HG03460 (cell line): Measurements from ENCODE around the gene ITFG1.
A peak's percentile ranks its signal among the peaks of the same experiment; 100 is the strongest.
"Not testable (repeated sequence)": the region's sequence is repeated elsewhere in the genome, so short reads cannot be mapped to it uniquely, and the experiment has no call there.

Experiments
- ATAC-seq: cut with Tn5 transposase; IDR thresholded peaks from one replicate; pipeline ENCODE4 v1.9.1; 2021; ENCODE audit not compliant: unreplicated experiment

The ITFG1 gene

DNA sequence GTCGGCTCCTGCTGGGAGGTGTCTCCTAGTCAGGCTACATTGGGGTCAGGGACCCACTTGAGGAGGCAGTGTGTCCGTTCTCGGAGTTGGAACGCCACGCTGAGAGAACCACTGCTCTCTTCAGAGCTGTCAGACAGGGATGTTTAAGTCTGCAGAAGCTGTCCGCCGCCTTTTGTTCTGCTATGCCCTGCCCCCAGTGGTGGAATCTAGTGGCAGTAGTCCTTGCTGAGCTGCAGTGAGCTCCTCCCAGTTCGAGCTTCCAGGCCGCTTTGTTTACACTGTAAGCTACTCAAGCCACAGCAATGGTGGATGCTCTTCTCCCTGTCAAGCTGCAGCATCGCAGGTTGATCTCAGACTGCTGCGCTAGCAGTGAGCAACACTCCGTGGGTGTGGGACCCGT, 36.0 kb downstream of the ITFG1 start:
- no peak for ATAC-seq

DNA sequence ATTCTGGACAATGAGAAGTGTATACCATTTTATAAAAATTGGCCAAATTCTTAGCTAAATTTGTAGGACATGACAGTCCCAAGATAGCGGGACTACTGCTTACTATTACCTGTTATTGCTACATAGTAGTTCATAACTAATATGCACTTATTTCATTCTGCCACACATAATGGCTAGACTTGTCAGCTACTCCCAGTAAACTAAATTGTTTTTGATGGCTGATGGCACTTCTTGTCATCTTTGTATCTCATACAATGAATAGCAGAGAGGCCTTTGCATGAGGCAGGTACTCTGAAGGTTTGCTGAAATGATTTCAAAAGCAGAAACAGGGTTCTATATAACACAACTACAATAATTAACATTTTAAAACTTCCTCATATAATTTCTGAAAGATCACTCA, 44.0 kb downstream of the ITFG1 start:
- ATAC-seq = no peak

- ATAC-seq = no peak
Measured at GRCh38 chr16:47413041-47413440, 47.8 kb downstream of the ITFG1 start.

- ATAC-seq = no peak
Measured at GRCh38 chr16:47408491-47408890, 52.4 kb downstream of the ITFG1 start.

DNA sequence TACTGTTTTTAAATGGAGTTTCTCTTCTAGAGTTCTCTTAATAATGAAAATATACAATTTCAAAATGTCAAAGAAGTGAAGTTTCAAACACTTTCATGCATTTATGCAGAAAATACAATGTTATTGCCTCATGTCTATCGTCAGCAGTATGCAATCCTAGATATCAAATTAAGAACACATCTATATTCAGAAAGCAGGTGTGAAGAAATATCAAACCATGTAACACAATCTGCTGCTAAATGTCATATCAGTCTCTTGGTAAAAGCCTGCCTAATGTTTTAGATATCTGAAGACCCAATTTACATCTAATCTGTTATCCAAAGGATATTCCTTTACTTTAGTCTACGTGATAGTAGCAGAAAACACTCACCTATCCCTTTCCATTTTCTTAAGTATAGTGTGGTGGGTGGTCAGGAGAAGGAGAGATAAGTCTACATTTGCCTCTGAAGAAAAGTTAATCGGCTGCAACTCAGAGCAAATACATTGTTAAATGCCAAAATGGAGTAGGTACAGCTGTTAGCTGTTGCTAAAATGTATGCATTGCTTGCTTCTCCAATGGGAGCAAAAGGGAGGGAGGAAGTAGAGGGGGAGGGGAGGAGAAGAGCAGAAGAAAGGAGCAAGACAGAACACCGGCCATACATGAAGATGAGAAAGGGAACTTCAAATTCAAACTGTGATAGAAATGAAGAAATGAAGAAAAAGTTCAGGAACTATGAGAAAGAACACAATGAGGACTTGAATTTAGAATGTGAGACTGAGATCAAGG, 64.9 kb downstream of the ITFG1 start:
- no peak for ATAC-seq

DNA sequence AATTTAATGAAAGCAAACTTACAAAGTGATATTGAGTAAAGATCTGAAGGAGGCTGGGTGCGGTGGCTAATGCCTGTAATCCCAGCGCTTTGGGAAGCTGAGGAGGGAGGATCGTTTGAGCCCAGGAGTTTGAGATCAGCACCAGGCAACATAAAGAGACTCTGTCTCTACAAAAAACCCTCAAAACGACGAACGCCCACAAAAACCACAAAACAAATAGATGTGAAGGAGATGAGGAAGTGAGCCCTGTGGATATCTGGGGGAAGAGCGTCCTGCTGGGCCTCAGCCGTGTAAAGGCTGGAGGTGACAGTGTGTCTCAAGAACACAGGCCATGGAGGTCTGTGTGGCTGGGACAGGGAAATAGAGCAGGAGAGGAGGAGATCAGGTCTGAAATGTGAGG, 68.8 kb downstream of the ITFG1 start:
- peak; percentile 86 for ATAC-seq

DNA sequence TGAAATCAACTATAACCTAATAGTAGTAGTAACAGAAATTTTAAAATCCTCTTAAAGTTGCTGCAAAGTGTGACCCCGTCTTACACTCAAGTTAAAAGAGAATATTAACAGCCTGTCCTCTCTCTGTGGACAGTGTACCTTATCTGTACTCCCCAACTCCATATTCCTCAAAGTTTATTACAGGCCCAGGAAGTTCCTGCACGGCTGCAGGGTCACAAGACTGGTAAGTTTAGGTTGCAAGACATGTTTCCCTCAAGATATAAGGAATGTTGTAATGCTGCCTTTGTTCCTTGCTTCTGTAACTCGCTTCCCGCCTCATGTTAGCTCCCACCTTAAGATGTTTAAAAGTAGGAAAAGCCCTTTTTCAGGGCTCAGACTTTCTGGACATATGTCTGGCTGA, 72.2 kb downstream of the ITFG1 start:
- ATAC-seq = no peak

DNA sequence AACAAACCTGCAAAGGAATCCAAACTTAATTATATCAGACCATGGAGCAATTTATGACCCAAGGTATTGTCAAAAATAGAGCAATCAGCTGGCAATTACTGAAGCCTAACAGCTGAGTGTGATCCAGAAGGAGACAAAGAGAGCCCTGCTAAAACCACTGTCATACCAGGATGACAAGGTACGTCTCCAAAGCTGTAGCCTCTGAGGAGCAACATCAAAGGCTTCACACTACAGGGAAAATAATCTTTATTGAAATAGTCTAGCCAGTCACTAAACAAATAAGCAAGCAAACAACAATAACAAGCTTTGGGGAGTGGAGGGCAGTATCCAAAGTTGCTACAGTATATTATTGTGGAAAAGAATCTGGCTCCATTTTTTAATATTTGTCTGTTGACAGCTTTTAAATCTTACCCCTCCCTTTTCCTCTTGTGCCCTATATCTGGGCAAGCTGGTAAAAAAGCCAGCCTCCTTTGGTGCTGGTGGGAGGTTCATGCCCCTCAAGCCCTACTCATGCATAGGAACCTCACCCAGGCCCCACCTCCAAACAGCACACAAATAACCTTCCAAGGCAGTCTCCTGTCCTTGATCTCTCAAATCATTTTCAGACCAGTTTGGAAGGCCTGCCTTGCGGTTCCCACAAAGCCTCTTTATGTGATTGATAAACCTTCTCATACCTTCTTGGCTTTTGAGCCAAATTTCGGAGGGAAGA, 73.7 kb downstream of the ITFG1 start:
- no peak for ATAC-seq

GRCh38 chr16:47386201-47386718, 74.6 kb downstream of the ITFG1 start:
- ATAC-seq = no peak

- ATAC-seq = no peak
Measured at GRCh38 chr16:47382362-47382761, 78.5 kb downstream of the ITFG1 start.

DNA sequence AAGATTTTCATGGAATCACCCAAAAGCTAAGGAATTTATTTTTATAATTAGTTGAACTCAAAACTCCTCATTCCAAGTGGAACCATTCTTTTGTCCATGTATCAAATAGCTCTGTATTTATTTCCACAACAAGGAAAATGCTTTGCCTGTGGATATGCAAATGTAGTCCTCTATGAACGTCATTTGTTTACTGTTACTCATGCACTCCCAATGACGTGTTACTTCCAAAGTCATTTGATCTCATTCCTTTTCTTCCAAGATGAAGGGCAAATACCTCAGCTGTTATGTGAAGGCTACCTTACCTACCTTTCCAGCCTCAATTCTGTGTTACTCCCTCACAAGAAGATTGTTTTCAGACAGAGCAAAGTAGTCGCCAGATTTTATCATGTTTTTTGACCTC, 83.7 kb downstream of the ITFG1 start:
- ATAC-seq = no peak

DNA sequence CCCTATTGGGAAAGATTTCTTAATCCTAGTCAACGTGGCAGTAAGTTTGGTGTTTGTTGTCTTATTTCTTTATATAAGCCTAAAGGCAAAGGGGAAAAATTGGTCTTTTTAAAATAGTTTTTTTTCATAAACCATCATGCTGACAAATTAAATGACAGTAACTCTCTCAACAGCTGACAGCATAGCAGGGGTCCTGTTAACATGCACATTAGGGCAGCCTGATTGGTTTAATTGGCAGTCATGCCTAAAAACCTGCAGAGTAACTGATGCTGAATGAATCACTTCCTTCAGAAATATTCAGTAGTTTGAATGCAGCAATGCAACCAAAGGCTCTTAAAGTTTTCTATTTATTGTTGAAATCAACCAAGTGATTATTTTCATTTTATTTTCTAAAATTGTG, 85.4 kb downstream of the ITFG1 start:
- ATAC-seq = no peak

DNA sequence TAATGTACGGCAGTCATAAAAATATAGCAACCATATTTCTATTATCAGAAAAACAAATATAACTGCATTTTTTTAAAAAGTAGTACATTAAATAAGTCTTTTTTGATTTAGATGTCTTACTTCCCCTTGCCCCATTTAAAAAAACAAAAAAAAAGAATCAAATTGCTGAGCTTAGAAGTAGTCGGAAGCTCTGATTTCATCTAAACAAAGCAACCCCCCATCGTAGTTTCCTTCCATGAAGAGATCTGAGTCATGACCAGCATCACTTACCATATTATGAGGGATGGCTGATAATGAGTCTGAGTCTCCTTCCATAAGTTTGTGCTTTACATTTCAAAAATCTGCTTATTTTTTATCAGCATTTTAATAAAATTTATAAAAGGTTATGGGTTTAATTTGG, 86.2 kb downstream of the ITFG1 start:
- ATAC-seq = no peak

DNA sequence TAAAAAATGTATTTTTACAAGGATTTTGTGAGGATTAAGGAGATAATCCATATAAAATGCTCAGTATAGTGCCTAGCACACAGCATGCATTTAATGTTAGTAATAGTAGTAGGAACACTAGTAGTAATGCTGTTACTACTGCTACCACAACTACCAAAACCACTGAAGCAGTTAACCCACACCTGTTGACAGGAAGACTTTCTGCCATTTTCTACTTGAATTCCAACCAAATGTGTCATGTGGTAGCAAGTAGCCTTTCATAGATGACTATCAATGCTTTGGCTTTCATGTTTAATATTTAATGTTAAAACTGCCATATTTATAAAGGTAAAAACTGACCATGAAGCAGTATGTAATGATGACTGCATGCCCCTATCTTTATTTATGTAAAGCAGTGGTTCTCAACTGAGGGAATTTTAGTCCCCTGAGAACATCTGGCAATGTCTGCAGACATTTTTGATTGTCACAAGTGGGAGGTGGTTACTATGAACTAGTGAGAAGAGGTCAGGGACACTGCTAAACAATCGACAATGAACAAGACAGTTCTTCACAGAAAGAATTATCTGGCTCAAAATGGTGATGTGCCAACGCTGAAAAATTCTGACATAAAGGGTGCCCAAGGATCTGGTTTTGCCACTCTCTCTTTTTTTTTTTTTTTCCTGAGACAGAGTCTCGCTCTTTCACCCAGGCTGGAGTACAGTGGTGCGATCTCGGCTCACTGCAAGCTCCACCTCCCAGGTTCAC, 89.4 kb downstream of the ITFG1 start:
- no peak for ATAC-seq

- ATAC-seq = no peak
Measured at GRCh38 chr16:47370536-47370935, 90.3 kb downstream of the ITFG1 start.

GRCh38 chr16:47366228-47366627, 94.6 kb downstream of the ITFG1 start:
- ATAC-seq = no peak

- ATAC-seq = no peak
Measured at GRCh38 chr16:47363761-47364160, 97.1 kb downstream of the ITFG1 start.

GRCh38 chr16:47359478-47359877, 101.4 kb downstream of the ITFG1 start:
- ATAC-seq = no peak

- ATAC-seq = no peak
Measured at GRCh38 chr16:47358816-47359215, 102.0 kb downstream of the ITFG1 start.

DNA sequence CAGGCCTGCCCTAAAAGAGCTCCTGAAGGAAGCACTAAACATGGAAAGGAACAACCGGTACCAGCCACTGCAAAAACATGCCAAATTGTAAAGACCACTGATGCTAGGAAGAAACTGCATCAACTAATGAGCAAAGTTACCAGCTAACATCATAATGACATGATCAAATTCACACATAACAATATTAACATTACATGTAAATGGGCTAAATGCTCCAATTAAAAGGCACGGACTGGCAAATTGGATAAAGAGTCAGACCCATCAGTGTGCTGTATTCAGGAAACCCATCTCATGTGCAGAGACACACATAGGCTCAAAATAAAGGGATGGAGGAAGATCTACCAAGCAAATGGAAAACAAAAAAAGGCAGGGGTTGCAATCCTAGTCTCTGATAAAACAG, 111.8 kb downstream of the ITFG1 start:
- not testable (repeated sequence) for ATAC-seq

DNA sequence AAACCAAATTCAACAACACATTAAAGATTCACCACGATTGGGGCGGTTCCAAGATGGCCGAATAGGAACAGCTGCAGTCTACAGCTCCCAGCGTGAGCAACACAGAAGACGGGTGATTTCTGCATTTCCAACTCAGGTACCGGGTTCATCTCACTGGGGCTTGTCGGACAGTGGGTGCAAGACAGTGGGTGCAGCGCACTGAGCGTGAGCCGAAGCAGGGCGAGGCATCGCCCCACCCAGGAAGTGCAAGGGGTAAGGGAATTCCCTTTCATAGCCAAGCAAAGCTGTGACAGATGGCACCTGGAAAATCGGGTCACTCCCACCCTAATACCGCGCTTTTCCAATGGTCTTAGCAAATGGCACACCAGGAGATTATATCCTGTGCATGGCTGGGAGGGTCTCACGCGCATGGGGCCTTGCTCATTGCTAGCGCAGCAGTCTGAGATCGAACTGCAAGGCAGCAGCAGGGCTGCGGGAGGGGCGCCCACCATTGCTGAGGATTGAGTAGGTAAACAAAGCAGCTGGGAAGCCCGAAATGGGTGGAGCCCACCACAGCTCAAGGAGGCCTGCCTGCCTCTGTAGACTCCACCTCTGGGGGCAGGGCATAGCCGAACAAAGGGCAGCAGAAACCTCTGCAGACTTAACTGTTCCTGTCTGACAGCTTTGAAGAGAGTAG, 113.7 kb downstream of the ITFG1 start:
- ATAC-seq = not testable (repeated sequence)
